Thymus (tissue), 11 donors: ENCODE results near the gene DDX39B. TPM values are rescaled to one million over a fixed set of nuclear protein-coding genes. Genes with fewer than 3 reads are reported as not detected.

Source experiments
- DNase-seq, 9 donors: peaks; one replicate each; pipeline ENCODE4 v3.0.0-alpha.2; 2013; ENCODE audit warnings: low spot score in 9 of 9, low read depth in 6 of 9, missing footprints in 1 of 9
- H3K27ac ChIP-seq, 2 donors: one replicate each; pipeline ENCODE4 v1.5.1; 2013; ENCODE audit warnings: control low read depth in 1 of 2, low read depth in 1 of 2, low read length in 1 of 2, mild to moderate bottlenecking in 1 of 2, moderate library complexity in 1 of 2
- H3K27me3 ChIP-seq, 2 donors: one replicate each; pipeline ENCODE4 v1.5.1; 2013; ENCODE audit warnings: low read length in 1 of 2; ENCODE audit not compliant: control insufficient read depth in 2 of 2, insufficient read depth in 1 of 2
- H3K36me3 ChIP-seq, 2 donors: one replicate each; pipeline ENCODE4 v1.5.1; 2013; ENCODE audit warnings: low read length in 1 of 2, mild to moderate bottlenecking in 1 of 2, moderate library complexity in 1 of 2; ENCODE audit not compliant: control insufficient read depth in 2 of 2, insufficient read depth in 2 of 2
- H3K4me1 ChIP-seq, 2 donors: one replicate each; pipeline ENCODE4 v1.5.1; 2013; ENCODE audit warnings: low read length in 2 of 2; ENCODE audit not compliant: control insufficient read depth in 2 of 2, insufficient read depth in 2 of 2
- H3K4me3 ChIP-seq, 2 donors: one replicate each; pipeline ENCODE4 v1.5.1; 2013; ENCODE audit warnings: low read length in 2 of 2, control low read depth in 1 of 2, mild to moderate bottlenecking in 1 of 2
- H3K9me3 ChIP-seq, 2 donors: one replicate each; pipeline ENCODE4 v1.5.1; 2013; ENCODE audit warnings: low read length in 1 of 2, mild to moderate bottlenecking in 1 of 2; ENCODE audit not compliant: control insufficient read depth in 2 of 2, insufficient read depth in 1 of 2
- WGBS: extraction: QIAGEN DNeasy Blood & Tissue Kit; methylation state at CpG from one replicate; pipeline ENCODE4 v1.1.7; 2013; 5-methylcytosine and 5-hydroxymethylcytosine counted together
- polyA plus RNA-seq: library from polyadenylated mRNA; stranded (reverse); fragments of 200-250 nt; gene quantifications from one replicate; pipeline ENCODE4 v1.2.3, GENCODE V29; 2013
- total RNA-seq: library from RNA; stranded (reverse); fragments of 120-200 nt; gene quantifications from one replicate; pipeline ENCODE4 v1.2.4, GENCODE V29; 2013
- donor health status: healthy.

Gene DDX39B
- total and polyA plus RNA-seq, 2 donors, result 305 to 761 TPM

- no peaks in the 10 kb centered on the region for H3K4me1 ChIP-seq
- no peaks in the 10 kb centered on the region for H3K36me3 ChIP-seq
- H3K27ac ChIP-seq, result no peak overlapping the region
- H3K4me3 ChIP-seq, result no peak overlapping the region
- no peaks in the 10 kb centered on the region for H3K27me3 ChIP-seq
- DNase-seq, result no peak
- 75% methylated on average over 1 of the region's 1 CpG for WGBS
- no peaks in the 10 kb centered on the region for H3K9me3 ChIP-seq
Measured at GRCh38 chr6:31485055-31485454, 56.7 kb downstream of the DDX39B start.

DNA sequence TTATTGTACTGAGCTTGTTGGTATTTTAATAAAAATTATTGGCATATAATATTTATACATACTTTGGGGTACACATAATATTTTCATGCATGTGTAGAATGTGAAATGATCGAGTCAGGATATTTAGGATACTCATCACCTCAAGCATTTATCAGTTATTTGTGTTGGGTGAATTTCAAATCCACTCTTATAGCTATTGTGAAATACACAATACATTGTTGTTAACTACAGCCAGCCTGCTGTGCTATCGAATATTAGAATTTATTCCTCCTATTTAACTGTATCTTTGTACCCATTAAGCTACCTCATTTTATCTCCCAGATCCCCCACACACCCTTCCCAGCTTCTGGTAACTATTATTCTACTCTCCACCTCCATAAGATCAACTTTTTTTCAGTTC, 58.4 kb downstream of the DDX39B start:
- WGBS, result 96% methylated on average over 2 of the region's 2 CpGs
- no peaks in the 10 kb centered on the region for H3K36me3 ChIP-seq
- H3K27ac ChIP-seq, result no peak overlapping the region
- H3K9me3 ChIP-seq, result no peaks in the 10 kb centered on the region
- no peak overlapping the region for H3K4me3 ChIP-seq
- no peaks in the 10 kb centered on the region for H3K4me1 ChIP-seq
- no peak for DNase-seq
- H3K27me3 ChIP-seq, result no peaks in the 10 kb centered on the region

GRCh38 chr6:31480574-31480973, 61.2 kb downstream of the DDX39B start:
- Histone ChIP-seq H3K9me3 (no peaks in the 10 kb centered on the region), H3K4me1 (peaks cover 0 to 3% of the 10 kb centered on the region in 2 donors), H3K27ac (no peak overlapping the region), H3K36me3 (no peaks in the 10 kb centered on the region), H3K27me3 (no peaks in the 10 kb centered on the region), H3K4me3 (no peak overlapping the region)
- DNase-seq, result no peak
- 94% methylated on average over 11 of the region's 11 CpGs for WGBS

Other genes starting within 250 kb of the DDX39B start
- gene HLA-B, start 184.8 kb downstream of the DDX39B start, total RNA-seq, result 1,474 TPM
- gene HLA-B, start 184.8 kb downstream of the DDX39B start, polyA plus RNA-seq, result 2,173 TPM
- gene MICA, start 138.4 kb downstream of the DDX39B start, total RNA-seq, result 5.6 TPM
- gene MICA, start 138.4 kb downstream of the DDX39B start, polyA plus RNA-seq, result 9.4 TPM
- 9.5 TPM for gene MICB, start 43.9 kb downstream of the DDX39B start, total RNA-seq
- 4.2 TPM for gene MICB, start 43.9 kb downstream of the DDX39B start, polyA plus RNA-seq
- not detected for gene MCCD1, start 13.0 kb downstream of the DDX39B start, total RNA-seq
- gene MCCD1, start 13.0 kb downstream of the DDX39B start, polyA plus RNA-seq, result not detected
- gene ATP6V1G2, start 4.6 kb upstream of the DDX39B start, total RNA-seq, result 3.3 TPM
- gene ATP6V1G2, start 4.6 kb upstream of the DDX39B start, polyA plus RNA-seq, result 2.5 TPM
- gene NFKBIL1, start 5.6 kb upstream of the DDX39B start, total RNA-seq, result 15.4 TPM
- 23.6 TPM for gene NFKBIL1, start 5.6 kb upstream of the DDX39B start, polyA plus RNA-seq
- gene LTA, start 30.3 kb upstream of the DDX39B start, total RNA-seq, result 8.9 TPM
- gene LTA, start 30.3 kb upstream of the DDX39B start, polyA plus RNA-seq, result 2.2 TPM
- 3.5 TPM for gene TNF, start 33.6 kb upstream of the DDX39B start, total RNA-seq
- 1.4 TPM for gene TNF, start 33.6 kb upstream of the DDX39B start, polyA plus RNA-seq
- 337 TPM for gene LTB, start 40.4 kb upstream of the DDX39B start, total RNA-seq
- gene LTB, start 40.4 kb upstream of the DDX39B start, polyA plus RNA-seq, result 128 TPM
- gene LST1, start 44.3 kb upstream of the DDX39B start, total RNA-seq, result 134 TPM
- gene LST1, start 44.3 kb upstream of the DDX39B start, polyA plus RNA-seq, result 32.4 TPM
- gene NCR3, start 51.0 kb upstream of the DDX39B start, total RNA-seq, result 2.7 TPM
- 2.4 TPM for gene NCR3, start 51.0 kb upstream of the DDX39B start, polyA plus RNA-seq
- gene AIF1, start 73.2 kb upstream of the DDX39B start, total RNA-seq, result 558 TPM
- gene AIF1, start 73.2 kb upstream of the DDX39B start, polyA plus RNA-seq, result 198 TPM
- gene PRRC2A, start 78.7 kb upstream of the DDX39B start, total RNA-seq, result 35.3 TPM
- gene PRRC2A, start 78.7 kb upstream of the DDX39B start, polyA plus RNA-seq, result 148 TPM
- gene BAG6, start 110.7 kb upstream of the DDX39B start, total RNA-seq, result 101 TPM
- gene BAG6, start 110.7 kb upstream of the DDX39B start, polyA plus RNA-seq, result 271 TPM
- gene APOM, start 113.9 kb upstream of the DDX39B start, total RNA-seq, result 6.1 TPM
- gene APOM, start 113.9 kb upstream of the DDX39B start, polyA plus RNA-seq, result 9.1 TPM
- 19.1 TPM for gene C6orf47, start 118.8 kb upstream of the DDX39B start, total RNA-seq
- 16.7 TPM for gene C6orf47, start 118.8 kb upstream of the DDX39B start, polyA plus RNA-seq
- gene GPANK1, start 123.0 kb upstream of the DDX39B start, total RNA-seq, result 25.2 TPM
- gene GPANK1, start 123.0 kb upstream of the DDX39B start, polyA plus RNA-seq, result 13.8 TPM
- 169 TPM for gene CSNK2B, start 124.1 kb upstream of the DDX39B start, total RNA-seq
- gene CSNK2B, start 124.1 kb upstream of the DDX39B start, polyA plus RNA-seq, result 169 TPM
- 2.3 TPM for gene LY6G5B, start 128.0 kb upstream of the DDX39B start, total RNA-seq
- 6.5 TPM for gene LY6G5B, start 128.0 kb upstream of the DDX39B start, polyA plus RNA-seq
- gene LY6G5C, start 139.1 kb upstream of the DDX39B start, total RNA-seq, result 0.90 TPM
- gene LY6G5C, start 139.1 kb upstream of the DDX39B start, polyA plus RNA-seq, result 9.1 TPM
- gene ABHD16A, start 161.3 kb upstream of the DDX39B start, total RNA-seq, result 50.0 TPM
- 51.3 TPM for gene ABHD16A, start 161.3 kb upstream of the DDX39B start, polyA plus RNA-seq
- gene LY6G6F, start 164.9 kb upstream of the DDX39B start, total RNA-seq, result 0.05 TPM
- not detected for gene LY6G6F, start 164.9 kb upstream of the DDX39B start, polyA plus RNA-seq
- not detected for gene LY6G6D, start 173.3 kb upstream of the DDX39B start, total RNA-seq
- not detected for gene LY6G6D, start 173.3 kb upstream of the DDX39B start, polyA plus RNA-seq
- gene LY6G6C, start 179.7 kb upstream of the DDX39B start, total RNA-seq, result not detected
- gene LY6G6C, start 179.7 kb upstream of the DDX39B start, polyA plus RNA-seq, result 7.0 TPM
- gene MPIG6B, start 181.4 kb upstream of the DDX39B start, total RNA-seq, result 0.14 TPM
- 0.32 TPM for gene MPIG6B, start 181.4 kb upstream of the DDX39B start, polyA plus RNA-seq
- gene DDAH2, start 187.3 kb upstream of the DDX39B start, total RNA-seq, result 49.6 TPM
- gene DDAH2, start 187.3 kb upstream of the DDX39B start, polyA plus RNA-seq, result 105 TPM
- gene CLIC1, start 194.5 kb upstream of the DDX39B start, total RNA-seq, result 431 TPM
- 337 TPM for gene CLIC1, start 194.5 kb upstream of the DDX39B start, polyA plus RNA-seq
- gene MSH5, start 198.0 kb upstream of the DDX39B start, total RNA-seq, result 8.4 TPM
- 15.2 TPM for gene MSH5, start 198.0 kb upstream of the DDX39B start, polyA plus RNA-seq
- 1.2 TPM for gene SAPCD1, start 220.7 kb upstream of the DDX39B start, total RNA-seq
- gene SAPCD1, start 220.7 kb upstream of the DDX39B start, polyA plus RNA-seq, result 9.7 TPM
- 0.76 TPM for gene VWA7, start 235.3 kb upstream of the DDX39B start, total RNA-seq
- 0.66 TPM for gene VWA7, start 235.3 kb upstream of the DDX39B start, polyA plus RNA-seq